ELR (cell line): ENCODE results near the gene INPP4A.

ENCODE experiments used
- DNase-seq: peaks from one replicate; pipeline ENCODE4 v3.0.0-alpha.2; 2015; ENCODE audit warnings: low read depth

The INPP4A gene

DNA sequence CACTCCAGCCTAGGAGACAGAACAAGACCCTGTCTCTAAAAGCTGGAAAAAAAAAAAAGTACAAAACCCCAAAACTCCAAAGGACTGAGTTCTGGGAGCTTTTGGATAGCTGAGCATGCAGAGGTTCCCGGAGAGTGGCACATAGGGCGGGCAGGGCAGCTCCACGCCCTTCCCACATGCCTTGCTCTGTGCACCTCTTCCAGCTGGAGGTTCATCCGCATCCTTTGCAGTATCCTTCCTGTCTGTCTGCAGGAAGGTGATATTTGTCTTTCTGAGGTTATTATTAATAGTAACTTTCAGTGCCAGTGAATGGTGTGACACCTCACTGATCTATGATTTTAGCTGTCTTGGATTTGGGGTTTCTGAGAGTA, 70.2 kb downstream of the INPP4A start:
- DNase-seq, result no peak

DNA sequence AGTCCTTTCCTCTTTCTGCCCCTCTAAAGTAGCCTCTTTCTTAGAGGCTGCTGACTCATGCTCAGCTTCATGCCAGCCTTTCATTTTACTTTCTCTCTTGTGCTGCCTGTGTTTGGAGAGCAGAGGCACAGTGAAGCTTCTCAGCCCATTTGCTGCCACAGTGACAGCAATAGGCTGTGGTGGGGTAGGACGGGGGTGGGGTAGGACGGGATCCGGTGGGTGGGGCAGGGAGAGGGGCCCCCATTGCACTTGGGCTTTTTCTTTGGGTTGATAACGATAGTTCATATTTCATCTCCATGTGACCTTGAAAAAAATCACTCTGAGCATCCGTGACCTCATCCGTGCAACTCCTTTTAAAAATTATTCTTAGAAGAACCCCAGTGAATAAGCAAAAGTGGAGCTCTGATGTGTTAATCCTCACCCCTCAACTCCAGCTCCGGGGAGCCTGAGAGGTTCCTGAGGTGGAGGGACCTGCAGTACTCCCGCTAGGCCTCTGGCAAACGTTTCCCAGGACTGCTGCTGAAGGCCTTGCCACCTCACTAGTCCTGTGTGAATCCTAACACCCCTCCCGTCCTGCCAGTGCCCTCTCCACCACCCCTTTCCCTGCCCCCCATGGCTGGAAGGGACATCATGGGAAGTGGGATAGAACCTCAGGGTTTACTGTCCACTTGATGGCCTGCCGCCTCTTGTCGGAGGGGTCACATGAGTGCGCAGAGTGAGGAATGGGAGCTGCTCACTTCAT, 70.8 kb downstream of the INPP4A start:
- DNase-seq, result peak; percentile 33

DNA sequence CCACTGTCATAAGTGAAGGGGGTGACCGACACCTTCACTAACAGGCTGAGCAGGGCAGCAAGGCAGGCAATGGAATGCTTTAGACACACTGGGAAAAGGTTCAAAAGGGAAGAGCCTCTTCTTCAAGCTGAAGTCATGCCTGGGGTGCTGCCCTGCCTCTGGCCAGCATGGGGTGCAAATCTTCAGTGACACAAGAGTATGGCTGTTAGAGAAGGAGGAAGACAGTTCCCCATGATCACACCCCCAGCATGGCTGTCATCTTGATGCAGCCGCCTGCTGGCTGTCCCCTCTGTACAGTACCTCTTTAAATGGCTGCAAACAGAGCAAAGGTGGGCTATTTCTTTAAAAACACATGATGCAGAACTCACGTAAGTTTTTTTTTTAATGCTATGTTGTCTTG, 71.9 kb downstream of the INPP4A start:
- no peak for DNase-seq

DNA sequence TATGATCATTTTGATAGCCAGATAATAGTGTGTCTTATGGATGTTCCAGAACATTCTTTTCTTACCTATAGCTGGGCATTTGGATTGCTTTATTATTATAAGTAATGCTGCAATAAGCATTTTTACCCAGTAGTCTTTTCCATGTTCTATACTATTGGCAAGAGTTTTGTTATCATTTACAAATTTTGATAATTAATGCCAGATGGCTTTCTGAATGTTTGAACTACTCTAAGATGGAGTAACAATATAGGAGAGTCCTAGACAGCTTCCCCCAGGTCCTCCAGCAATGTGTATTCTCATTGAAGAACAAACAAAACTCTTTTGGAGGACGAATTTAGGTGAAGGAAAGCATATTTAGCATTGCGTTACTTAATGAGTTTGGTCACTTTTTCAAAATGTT, 73.0 kb downstream of the INPP4A start:
- no peak for DNase-seq

DNA sequence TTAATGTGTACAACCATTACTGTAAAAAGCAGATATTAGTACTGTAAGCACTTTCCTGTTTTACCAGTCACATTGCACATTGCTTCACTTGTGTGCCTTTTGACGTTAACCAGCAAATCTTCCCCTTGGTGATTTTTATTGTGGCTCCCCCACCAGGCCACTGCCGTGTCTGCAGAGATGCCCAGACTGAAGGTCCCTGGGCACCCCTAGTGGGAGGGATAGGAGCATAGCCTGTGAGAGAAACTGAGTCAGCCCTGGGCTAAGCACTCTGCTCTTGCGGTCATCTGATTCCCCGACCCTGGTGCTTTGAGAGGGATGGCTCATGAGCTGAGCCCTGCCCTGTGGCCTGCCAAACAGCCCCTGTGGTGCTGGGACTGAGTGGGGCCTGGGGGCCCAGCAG, 73.4 kb downstream of the INPP4A start:
- peak; percentile 26 for DNase-seq

DNA sequence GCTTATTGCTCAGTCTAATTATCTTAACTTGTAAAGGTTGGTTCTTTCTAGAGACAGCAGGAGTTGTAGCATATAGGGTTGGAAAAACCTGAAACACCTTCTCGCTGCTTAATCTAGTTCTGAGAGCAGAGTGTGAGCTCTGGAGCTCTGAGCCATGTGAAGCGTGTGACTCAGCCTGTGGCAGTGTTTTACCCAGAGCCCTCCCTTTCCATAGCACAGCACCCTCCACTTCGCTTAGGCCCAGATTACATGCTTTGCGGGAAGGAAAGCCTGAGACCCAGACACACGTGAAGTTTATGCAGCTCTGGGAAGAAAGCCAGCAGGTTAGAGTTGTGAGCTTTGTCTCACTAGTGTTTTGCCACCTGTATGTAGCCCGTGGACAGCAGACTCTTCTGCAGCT, 74.5 kb downstream of the INPP4A start:
- no peak for DNase-seq

DNA sequence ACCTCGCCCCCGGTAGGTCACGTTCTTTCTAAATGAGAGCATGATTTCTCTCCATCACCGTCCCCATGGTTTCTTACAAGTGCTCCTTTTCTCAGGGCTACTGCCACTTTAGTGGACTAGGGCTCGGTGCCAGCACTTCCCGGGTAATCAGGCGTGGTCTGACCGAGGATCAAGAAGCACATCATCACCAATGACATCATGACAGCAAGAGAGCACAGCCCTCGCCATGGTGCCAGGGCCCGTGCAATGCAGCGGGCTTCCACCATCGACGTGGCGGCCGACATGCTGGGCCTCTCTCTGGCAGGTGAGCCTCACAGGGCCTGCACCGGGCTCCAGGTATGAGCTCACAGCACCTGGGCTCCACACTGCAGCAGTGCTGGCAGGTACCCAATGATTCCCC, 75.2 kb downstream of the INPP4A start:
- DNase-seq, result no peak

DNA sequence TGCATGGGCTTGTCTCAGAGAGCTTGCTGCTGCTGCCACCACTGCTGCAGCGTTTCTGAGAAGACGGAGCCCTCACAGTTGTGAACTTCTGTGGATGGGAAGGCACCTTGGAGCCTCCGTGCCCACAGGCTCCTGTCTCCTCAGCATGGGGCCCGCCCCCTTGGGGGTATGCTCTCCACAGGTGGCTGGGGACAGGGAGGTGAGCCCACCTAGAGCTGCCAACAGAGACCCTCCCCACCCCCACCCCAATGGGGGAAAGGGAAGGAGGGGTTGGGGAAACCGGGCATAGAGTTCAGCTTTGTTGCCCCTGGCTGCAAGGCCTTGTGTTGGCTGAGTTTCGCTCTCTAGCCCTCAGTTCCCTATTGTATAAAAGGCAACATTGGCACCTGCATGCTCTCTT, 76.1 kb downstream of the INPP4A start:
- no peak for DNase-seq

DNA sequence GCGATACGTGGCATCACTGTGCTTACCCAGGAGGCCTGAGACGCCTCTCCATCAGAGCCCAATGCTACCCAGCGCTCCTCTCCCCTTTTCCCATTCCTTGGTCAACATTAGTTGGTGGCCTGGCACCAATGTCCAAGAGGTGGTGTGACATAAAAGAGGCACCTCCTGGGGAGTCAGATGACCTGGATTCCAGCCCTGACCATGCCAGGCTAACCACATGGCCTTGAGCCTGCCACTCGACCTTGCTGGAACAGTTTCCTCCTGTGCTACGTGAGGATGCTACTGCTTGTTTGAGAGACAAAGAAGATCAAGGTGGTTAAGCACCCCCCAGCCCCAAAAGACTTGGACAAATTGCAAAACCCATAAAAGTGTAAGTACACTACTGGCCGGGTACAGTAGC, 76.6 kb downstream of the INPP4A start:
- DNase-seq, result no peak

DNA sequence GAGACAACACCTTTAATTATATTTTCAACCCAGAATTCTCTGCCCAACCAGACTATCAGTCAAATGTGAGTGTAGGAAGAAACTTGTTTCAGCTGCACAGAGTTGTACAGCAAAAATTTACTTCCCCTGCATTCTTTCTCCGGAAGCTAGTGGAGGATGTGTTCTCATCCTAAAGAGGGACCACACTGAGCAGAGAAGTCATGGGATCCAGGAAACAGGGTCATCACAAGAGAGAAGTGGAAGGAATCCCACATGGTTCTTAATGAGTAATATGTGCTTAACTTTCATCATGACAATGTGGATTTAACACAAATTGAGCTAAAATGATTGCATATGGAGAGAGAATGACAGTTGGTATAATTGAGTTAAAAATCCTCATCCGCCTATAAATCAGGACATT, 78.2 kb downstream of the INPP4A start:
- no peak for DNase-seq

DNA sequence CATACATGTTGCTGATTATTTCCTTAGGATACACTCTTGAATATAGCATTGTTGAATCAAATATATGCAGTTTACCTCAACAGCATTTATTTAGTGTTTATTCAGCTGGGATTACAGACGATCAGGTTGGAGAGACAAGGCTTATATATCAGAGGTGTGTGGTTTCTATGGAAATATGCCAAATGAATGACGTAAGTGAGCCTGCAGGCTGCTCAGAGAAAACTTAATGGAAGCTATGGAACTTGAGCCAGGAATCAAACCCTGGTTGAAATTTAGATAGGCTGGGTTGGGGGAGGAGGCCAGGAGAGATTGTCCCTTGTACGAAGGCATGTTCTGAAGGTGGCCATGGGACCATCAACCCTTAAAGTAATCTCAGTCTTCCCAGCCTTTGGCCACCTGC, 79.5 kb downstream of the INPP4A start:
- no peak for DNase-seq

DNA sequence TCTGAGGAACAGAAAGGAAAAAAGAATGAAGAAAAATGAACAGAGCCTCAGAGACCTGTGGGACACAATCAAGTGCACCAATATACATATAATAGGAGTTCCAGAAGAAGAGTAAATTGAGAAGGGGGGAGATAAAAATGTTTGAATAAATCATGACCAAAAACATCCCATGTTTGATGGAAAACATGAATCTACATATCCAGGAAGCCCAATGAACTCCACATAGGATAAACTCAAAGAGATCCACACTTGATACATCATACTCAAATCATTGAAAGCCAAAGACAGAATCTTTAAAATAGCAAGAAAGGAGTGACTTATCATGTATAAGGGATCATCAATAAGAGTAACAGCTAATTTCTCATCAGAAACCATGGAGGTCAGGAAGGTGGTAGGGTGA, 83.7 kb downstream of the INPP4A start:
- DNase-seq, result no peak

DNA sequence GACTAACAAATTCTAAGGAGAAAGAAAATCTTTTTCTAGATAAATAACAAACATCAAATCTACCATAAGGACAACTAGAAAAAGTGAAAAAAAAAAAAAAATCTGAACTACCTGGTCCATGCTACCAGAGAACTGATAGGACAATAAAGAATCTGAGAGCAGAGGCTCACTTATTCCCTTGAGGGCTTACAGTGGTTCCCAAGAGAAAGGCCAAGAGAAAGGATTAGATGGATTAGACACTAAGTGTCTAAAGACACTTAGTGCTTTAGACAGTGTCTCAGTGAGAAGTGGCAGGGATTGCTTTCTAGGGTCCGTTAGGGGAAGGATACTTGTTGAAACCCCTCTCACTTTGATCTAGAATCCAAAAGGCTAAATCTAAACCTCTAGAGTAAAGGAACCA, 85.5 kb downstream of the INPP4A start:
- no peak for DNase-seq

DNA sequence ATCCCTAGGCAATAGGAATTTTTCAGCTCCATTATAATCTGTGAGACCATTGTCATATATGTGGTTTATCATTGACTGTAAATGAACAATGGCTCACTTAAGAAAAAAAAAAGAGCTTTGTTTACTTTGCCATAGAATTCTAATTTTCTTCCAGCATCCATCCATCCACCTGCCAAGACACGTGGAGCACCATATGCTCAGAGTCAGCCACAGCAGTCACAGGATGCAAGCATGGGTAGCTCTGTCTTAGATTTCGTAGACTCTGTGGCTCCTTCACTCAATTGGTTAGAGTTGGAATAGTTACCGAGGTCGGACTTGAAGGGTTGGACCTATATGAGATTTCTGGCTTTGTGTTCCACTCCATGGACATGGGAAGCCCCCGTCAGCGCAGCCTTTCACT, 88.1 kb downstream of the INPP4A start:
- DNase-seq, result no peak

DNA sequence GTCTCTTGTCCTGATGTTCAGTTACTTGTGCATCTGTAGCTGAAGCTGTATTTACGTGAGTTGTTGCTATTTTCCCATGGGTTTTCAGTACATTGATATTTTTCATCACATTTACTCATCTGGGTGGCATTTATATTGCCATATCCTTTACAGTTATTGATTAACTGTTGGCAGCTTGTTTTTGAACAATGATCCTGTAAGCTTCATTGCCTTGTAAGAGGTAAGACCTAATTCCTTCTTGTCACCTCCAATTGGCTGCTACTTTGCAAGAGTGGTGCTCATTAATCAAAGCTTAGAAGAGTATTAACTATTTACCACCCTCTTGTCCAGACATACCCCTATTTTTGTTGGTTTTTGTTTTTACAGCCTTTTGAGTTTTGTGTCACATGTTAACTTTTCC, 88.9 kb downstream of the INPP4A start:
- no peak for DNase-seq

DNA sequence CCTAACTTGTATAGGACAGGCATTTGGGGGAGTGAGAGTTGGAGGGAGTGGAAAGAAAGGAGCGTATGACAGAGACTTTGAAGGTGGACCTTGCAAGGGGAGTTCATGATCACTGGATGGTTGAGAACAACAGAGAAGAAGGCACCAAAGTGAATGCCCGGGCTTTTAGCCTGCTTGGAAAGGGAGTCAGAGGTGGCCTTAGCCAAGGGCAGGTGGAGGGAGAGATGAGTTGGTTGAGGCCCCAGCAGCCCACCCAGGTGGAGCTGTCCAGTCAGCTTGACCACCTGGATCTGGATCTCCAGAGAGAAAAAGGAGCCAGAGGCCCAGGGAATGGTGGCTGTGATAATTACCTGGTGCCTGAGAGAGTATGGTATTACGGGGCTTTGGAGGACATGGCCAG, 90.1 kb downstream of the INPP4A start:
- no peak for DNase-seq

DNA sequence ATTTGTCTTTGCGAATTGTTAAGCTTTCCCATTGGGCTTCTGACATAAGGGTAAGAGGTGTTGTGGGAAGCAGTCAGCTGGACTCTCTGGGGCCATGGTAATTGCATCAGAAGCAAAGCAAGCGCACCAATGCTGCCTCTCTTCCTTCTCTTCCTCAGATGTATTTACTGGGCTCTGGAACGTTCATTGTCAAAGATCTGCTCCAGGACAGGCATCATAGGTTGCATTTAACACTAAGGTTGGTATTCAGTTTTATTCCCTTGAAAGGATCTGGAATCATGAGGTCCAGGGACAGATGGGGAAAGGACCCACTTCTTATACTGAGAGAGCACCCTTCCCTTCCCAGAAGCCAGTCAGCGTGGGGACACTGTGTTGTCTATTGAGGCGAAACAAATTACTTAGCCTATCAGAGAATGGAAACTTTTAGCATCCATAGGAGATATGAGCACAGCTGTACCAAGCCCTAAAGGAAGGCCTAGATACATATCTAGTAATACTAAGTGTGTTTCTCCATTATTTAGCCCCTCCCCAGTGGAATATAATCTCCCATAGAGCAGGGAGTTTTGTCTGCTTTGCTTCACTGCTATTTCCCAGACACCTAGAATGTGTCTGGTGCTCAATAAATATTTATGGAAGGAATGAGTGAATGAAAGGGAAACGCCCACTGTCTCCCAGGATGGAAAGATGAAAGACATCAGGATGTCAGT, 91.5 kb downstream of the INPP4A start:
- DNase-seq, result no peak

DNA sequence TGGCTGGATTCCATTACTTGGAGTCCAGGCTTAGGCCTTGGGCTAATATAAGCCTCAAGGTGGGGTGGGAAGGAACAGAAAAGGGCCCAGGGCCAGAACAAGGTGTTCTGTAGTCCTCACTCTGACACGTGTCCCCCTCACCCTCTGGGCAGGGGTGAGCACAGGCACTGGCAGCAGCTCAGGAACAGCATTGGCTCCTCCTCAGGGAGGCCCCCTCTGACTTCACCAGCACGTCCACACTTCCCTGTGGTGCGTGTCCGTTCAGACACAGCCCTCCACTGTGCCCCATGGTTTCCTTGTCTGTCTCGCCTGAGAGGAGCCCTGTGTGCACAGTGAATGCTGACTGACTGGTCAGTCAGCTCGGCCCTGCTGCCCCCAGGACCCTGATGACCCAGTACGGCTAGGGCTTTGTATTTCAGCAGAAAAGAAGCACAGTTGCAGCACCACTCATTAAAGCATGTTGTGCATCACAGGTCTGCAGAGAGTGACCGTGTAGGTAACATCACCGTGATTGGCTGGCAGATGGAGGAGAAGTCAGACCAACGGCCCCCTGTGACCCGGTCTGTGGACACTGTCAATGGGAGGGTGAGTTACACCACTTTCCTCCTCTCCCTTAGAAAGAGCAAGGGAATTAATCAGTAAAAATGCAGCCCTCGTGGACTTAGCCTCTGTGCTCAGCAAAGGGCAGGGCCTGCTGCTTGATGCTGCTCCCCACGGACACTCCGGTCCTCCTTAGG, 92.9 kb downstream of the INPP4A start:
- DNase-seq, result no peak

DNA sequence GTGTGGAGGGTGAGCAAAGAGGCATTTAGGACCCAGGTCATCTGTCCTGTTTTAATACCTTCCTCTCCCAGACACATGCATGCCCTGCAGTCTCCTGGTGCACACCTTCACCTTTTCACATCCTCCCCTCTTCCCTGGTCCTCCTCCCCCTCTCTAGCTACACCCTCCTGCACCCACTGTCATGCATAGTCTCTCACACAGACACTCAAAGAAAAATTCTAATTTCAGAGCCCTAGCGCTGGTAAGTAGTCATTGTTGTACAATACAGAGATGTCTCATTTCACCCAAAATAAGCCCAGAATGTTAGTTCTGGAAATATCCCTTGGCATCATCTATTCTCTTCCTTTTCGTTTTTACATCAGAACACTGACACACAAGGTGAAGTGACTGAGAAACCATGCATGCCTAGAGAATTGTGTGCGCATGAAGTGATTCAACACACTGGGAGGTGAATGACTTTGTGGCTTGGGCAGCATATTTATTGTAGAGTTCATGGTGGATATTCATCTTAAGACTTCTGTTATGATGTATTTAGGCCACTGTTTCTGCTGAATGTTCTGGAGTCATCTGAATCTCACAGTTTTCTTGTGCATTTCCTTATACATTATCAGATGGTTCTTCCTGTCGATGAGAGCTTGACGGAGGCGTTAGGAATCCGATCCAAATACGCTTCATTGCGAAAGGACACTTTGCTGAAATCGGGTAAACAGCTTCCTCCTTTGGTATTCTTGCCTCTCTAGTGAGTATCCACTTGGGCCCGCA, 93.8 kb downstream of the INPP4A start:
- no peak for DNase-seq

DNA sequence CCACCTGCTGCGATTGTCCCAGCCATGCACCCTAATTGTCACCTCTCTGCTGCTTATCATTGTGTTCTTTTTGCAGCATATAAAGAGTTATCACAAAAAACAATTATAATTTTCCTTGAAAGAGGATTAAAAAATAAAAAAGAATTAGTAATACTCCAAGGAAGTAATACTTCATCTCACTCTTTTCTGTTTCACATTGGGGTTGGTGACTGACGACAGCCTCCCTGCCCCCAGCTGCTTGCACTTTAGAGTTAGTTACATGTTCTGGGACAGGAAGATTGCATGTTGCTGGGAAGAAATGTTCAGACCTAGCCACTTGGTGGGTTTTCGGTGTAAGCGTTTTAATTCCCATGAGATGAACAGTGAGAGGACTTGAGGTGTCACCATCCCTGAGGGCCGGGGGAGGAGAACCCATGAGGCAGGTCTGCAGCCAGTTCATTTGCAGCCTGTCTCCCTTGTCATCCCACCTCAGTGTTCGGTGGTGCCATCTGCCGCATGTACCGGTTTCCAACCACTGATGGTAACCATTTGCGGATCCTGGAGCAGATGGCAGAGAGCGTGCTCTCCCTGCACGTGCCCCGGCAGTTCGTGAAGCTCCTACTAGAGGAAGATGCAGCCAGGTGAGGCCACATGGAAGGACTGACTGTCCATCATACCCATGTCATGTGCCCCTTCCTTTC, 94.5 kb downstream of the INPP4A start:
- DNase-seq, result no peak

DNA sequence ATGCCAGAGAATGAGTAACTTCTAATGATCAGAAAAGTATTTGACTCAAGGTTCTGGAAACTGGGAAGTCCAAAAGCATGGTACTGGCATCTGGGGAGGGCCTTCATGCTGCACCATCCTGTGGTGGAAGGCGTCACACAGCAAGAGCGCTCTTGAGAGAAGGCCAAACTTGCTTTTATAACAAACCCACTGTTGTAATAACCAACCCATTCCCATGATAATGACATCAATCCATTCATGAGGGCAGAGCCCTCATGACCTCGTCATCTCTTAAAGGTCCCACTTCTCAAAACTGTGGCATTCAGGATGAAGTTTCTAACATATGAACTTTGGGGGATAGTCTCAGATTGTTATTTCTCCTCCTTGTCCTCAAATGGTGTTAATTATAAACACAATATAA, 95.9 kb downstream of the INPP4A start:
- no peak for DNase-seq

DNA sequence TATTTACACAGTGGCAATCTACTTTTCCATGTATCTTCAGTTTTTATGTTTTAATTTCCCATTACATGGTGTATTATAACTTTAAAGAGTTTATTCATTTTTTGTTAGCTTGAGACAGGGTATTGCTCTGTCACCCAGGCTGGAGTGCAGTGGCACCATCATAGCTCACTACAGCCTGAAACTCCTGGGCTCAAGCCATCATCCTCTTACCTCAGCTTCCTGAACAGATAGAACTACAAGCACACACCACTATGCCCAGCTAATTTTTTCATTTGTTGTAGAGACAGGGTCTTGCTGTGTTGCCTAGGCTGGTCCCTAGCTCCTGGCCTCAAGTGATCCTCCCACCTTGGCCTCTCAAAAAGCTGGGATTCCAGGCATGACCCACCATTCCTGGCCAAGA, 96.8 kb downstream of the INPP4A start:
- no peak for DNase-seq
